Activated CD4-positive, alpha-beta T cell treated with anti-CD3 and anti-CD28 coated beads, Interleukin-2, Interleukin-6, amounts not matched to agents 100 ng/mL and 50 ng/mL, durations not matched to agents 16 hours and 8 hours (primary cell): Measurements from ENCODE around the gene PKP4.

Experiments
- DNase-seq: peaks from one replicate; pipeline ENCODE4 v3.0.0-alpha.2; 2020

PKP4 gene

DNA sequence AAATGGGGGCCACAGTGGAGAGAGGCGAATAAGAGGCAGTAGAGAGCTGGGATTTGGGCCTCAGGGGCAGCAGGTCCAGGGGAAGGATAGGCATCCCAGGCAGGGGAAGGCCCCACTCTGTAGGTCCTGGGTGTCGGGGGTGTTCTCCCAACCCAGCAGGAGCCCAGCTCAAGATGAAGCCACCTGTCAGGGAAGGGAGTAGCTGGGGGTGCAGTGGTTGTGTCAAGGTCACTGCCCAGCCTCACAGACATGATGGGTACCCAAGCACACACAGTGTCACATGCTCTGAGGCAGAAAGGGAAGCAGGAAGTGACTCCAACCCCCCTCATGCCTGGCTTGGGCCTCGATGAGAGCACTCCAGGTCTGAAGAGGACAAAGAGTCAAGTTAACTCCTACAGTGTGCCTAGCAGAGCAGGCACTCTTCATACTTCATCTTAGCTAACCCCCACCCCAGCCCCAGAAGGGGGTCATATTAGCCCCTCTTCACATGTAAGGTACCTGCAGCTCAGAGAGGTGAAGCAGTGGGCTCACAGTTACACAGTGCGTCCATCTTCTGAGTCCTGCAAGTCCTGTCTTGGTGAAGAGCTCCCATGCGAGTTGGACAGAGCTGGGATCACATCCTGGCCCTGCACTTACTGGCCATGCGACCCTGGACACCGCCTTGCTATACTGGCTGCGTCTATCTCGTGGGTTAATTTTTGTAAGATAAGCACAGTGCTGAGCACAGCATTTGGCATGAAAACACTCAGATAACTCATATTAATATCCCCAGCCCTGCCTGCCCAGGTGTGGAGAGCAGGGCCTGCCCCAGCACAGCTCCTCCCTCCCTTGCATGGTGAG is 265.7 kb downstream of the PKP4 start:
- no peak for DNase-seq

DNA sequence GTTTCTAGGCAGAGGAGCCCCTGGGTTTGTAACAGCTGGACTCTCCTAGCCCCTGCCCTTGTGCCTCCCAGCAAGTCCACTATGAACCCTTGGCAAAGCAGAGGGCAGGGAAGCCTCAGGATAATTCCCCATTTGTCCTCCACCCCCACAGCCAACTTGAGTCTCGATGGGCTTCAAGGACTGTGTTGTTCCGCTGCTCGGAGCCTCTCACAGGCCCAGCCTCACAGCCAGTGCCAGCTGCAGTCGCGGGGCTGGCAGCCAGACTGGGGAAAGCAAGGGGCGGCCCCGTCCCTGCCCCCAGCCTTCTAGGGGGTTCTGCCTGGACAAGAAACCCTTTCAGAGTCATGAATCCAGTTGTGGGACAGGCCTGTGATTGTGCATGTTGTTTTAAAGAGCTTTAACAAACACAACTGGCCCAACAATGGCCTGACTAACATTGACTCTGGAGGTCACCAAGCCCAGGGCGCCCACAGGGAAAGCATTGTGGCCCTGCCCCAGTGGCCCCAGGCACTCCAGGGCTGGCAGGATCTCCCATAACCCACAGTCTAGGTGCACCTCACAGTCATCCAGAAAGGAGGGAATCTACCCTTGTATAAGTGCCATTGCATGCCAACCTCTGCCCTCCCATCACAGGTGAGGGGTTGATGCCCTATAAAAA is 266.6 kb downstream of the PKP4 start:
- no peak for DNase-seq

DNA sequence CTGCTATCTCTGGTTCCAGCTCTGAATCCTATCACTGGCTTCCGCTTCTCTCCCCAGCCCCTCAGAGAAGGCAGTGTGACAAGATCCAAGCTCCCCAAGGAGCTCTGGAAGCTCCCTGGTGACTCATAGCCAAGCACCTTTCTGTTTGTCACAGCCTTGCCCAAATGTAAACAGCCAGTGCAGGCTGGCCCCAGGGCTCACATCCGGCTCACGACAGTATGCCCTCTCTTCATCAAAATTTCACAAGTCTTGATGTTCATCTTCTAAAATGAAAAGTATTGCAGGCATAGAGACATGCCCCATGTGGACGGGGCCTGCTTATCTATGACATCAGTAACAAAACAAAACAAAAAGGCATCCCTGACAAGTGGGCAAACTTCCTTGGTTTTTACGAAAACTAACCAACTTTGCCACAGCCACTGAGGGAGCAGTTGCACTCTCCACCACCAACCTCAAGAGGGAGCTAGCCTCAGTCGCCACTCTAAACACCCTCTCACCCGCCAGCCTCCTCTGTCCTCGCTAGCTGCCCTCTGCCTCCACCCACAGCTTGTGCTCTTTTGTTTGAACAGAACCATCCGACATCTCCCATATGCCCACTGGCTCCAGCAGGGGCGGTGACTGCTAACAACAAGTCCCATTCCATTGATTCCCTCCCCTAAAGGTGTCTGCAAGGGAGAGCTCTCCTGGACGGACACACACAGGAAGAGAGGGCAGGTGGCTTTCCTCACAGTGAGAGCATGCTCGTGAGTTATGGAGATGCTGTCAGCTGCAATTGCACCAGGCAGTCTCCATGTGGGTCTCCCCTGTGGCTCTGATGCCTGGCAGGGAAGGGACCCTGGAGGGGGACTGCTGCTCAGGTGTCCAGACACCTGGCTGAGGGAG is 267.4 kb downstream of the PKP4 start:
- no peak for DNase-seq

DNA sequence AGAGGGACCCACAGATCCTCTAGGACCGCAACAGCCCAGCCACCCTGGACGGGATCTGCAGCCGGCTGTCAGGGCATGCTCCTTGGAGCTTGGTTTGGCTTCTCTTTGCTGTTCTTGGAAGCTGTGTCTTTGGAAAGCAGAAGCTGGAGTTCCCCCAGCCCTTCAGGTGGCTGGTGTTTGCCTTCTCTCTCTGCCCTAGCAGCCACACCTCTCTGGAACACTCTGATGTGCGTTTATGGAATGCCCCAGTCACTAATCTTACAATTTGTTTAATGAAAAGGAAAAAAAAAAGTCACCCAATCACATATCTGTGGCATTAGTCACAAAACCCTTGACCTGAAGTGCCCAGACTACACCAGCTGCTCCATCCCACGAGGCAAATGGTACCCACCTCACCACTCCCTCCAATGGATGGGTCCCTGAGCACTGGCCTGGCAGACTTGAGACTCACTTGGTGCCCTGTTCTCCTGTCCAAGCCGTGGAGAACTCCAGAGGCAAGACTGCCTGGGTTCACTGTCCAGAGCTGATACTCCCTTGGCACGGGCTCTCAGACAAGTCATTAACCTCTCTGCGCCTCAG is 268.1 kb downstream of the PKP4 start:
- no peak for DNase-seq

DNA sequence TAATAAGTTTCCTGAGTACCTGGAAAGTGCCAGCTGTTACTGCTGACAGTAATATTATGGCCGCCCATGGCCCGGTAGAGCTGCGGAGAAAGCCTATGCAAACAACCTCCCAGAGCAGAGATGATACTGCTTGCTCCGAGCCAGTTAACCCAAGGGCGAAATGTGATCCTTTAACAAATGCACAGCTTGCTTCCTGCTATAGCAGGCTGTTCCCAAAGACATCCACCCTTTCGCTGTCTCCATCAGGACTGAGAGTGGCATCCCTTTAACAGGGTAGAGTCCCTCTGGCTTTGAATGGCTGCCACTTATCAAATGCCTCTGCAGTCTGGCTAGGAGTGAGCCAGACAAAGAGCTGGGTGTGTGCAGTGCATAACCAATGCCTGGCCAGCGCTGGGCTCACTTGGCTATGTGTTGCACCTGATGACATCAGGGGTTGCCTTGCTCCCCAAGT is 268.7 kb downstream of the PKP4 start:
- no peak for DNase-seq

DNA sequence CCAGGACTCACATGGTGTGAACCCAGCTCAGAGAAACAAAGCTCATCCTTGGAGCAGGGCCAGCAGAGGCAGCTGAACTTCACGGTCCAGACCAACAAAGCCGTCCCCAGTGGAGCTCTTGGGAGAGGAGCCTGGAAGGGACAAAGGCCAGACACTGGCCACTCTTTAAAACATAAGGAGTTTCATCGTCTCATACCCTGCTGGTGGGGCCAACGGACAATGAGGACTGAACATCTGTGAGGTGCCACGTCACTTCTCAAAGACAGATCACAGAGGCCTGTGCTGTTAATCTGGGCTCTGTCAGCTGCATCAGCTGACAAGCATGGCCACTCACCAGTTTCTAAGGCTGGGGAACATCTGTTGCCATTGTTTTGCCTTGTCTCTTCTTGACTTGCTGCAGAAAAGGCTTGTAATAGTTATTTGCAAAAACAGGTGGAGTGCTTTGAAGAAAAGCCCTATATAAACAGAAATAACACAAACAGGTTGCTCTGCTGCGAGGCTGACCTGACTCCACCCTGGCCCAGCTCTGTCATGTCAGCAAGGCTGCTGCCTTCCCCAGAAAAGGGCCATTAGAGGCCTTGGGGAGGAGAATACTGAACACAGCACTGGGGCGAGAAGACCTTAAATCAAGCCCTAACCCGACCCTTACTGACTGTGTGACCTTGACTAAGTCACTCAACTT is 270.3 kb downstream of the PKP4 start:
- no peak for DNase-seq

DNA sequence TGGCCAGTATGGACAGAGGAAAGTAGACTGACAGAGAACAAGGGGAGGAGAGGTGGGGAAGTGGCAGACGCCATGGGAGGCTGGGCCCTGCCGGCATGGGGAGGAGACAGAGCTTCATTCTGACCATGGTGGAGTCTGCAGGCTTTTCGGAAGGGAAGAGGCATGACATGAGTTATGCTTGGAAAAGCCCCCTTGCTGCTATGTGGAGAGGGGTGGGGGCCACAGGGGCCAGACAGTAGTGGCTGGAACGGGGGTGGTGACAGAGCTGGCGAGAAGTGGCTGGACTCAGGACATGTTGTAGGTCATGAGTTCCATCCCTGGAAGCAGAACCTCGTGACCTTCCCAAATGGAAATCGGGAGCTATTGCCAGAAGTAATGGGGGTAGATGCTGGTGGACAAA is 271.7 kb downstream of the PKP4 start:
- DNase-seq = no peak

DNA sequence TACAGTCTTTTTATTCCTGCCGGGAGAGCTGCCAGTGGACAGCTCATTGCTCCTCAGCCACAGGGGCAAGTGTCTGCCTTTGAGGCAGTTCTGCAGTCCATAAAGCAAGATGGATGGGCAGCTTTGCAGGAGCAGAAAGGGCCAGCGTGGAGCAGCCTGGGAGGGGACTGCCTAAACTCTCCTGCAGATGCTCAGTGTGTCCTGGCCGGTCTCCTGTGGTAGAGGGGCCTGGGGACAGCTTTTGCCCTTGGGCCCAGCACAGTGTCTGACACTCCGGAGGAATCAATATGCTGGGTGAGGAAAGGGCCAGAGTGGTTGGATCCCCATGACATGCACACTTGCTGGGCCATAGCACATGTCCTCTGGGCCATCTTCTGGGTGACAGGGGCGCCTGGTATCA is 272.7 kb downstream of the PKP4 start:
- DNase-seq = no peak

DNA sequence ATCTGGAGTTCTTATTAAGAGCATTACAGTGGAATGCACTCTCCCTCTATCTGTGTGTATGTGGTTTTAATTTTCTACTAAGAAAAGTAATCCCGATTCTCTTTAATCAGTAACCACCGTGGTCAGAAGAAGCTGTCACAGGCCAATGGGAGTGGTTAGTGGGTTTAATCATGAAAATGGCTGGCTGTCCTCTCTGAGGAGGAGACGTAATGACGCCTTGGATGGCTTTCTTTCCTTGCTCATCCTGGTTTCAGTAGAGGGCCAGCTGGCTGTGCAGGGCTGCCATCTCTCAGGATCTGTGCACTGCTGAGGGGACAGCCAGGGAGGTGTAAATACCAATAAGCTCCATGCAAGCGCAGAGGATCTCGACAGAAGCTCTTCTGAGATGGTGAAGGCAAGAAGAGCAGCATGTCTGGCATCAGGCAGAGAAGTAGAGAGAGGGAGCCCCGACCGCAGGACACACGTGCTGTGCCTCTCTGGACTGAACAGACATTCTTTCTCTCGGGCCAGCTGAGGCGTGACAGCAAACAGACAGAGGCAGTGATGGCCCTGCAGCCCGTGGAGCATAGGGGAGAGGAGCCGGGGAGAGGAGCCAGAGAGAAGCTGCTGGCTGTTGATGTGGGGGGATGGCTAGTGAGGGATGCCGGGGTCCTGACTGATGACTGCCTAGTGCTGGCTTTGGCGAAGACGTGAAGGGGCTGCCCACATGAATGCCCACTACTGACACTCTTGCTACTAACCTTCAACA is 273.3 kb downstream of the PKP4 start:
- no peak for DNase-seq

DNA sequence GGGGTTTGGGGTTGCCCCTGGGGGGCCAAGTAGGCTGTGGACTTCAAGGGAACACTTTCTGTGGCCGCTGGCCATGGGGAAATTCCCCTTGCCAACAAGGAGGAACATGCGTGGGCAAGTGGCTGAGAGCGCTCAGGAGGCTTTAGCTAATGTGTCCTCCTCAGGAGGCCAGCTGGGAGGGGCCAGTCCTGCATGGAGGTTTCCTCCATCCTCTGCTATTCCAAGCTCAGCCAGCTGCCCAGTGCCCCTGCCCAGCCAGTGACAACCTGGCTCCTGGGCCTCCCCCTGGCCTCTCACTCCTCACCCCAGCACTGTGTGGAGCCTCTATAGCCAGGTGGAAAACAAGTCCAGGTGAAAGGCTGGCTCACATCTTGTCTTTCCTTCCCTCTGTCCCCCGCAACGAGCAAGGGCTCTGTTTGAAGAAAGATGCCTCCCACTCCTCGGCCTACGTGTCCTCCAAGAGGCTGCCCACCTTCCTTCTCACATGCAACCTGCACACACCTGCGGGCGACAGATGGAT is 273.9 kb downstream of the PKP4 start:
- DNase-seq = no peak

DNA sequence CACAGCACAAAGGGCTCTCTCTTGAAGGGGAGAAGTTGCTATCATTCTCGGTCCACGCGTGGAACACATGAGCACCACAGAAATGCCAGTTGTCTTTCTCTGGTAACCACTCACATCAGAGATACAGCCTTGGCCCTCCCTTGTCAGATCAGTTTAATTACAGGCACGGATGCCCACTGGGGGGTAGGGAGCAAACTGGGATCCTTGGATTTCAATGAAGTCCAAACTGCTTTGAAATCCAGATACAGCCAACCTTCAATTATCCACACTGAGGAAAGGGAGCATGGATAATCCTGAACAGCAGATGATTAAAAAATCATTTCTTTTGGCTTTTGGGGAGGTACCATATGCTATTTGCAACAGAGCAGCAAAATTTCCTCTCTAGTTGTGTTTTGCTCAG is 274.6 kb downstream of the PKP4 start:
- DNase-seq = no peak
